MCF 10A (cell line): Measurements from ENCODE around the gene PSMB9. TPM values are rescaled to one million over a fixed set of nuclear protein-coding genes. Genes with fewer than 3 reads are reported as not detected.

ENCODE experiments used
- BruUV-seq: library from RNA; stranded (reverse); fragments of 400-500 nt; replicated peaks from 2 replicates; lab custom pipeline; 2021; lab: Mats Ljungman, UMichigan
- CTCF ChIA-PET: fragments of 300-600 bp; sonication (Branson Sonifier 250); formaldehyde crosslinking; extraction: SDS; loops from one replicate; lab custom pipeline; 2021; ENCODE audit warnings: antibody characterized with exemption, inconsistent platforms; lab: Yijun Ruan, JAX
- POLR2A ChIA-PET: fragments of 300-600, 350-650 bp; sonication (Branson Sonifier 250); formaldehyde crosslinking; extraction: SDS; loops from one replicate; lab custom pipeline; 2020; ENCODE audit warnings: antibody characterized with exemption, inconsistent platforms; lab: Yijun Ruan, JAX
- DNase-seq: peaks from one replicate; pipeline ENCODE4 v3.0.0-alpha.2; 2018; ENCODE audit not compliant: unreplicated experiment
- H3K27ac Mint-ChIP-seq: one replicate; pipeline ENCODE4 v1.8.0; 2022; ENCODE audit warnings: mild to moderate bottlenecking, low read depth, mixed read lengths; ENCODE audit not compliant: unreplicated experiment
- H3K27me3 Mint-ChIP-seq: one replicate; pipeline ENCODE4 v1.8.0; 2022; ENCODE audit warnings: mixed read lengths; ENCODE audit not compliant: insufficient read depth, unreplicated experiment
- H3K36me3 Mint-ChIP-seq: one replicate; pipeline ENCODE4 v1.8.0; 2022; ENCODE audit warnings: mild to moderate bottlenecking, moderate library complexity, mixed read lengths; ENCODE audit not compliant: insufficient read depth, unreplicated experiment
- H3K4me1 Mint-ChIP-seq: one replicate; pipeline ENCODE4 v1.8.0; 2022; ENCODE audit warnings: mixed read lengths; ENCODE audit not compliant: insufficient read depth, unreplicated experiment
- H3K4me3 Mint-ChIP-seq: one replicate; pipeline ENCODE4 v1.8.0; 2022; ENCODE audit warnings: mild to moderate bottlenecking, moderate library complexity, mixed read lengths; ENCODE audit not compliant: unreplicated experiment
- H3K9me3 Mint-ChIP-seq: one replicate; pipeline ENCODE4 v1.8.0; 2022; ENCODE audit warnings: mixed read lengths; ENCODE audit not compliant: unreplicated experiment
- intact Hi-C: fragments of 100-400 bp; cut with micrococcal nuclease; formaldehyde crosslinking; loops from 2 replicates; pipeline ENCODE4 v1.14.1; 2022
- total RNA-seq: library from RNA; stranded (reverse); gene quantifications from 2 replicates; pipeline ENCODE4 v1.2.3, GENCODE V29; 2022
- TF ChIP-seq, protein P1 (sequence below): fragments of 200-600 bp; IDR thresholded peaks from one replicate; pipeline ENCODE4 v1.8.0; 2022; ENCODE audit warnings: antibody characterized with exemption, mild to moderate bottlenecking; ENCODE audit not compliant: unreplicated experiment

The PSMB9 gene
- total RNA-seq, 1 experiment from 2014 or later: 3.5 TPM

DNA sequence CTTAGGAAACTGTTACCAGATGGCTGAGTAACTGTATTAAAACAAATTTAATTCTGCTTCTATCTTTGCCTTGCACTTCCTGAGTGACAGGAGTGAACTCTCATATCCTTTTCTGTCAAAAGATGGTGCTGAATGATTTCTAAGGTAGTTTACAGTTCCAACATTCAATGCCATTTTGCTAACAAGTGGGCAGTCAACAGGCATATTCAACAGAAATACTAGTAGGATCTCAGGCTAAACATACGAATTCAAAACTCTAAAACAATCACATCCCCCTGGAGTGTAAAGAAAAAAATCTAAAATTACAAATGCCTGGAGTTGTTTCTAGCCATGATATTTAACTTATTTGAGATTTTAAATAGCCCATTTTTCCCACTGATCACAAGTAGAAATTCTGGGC is 6.7 kb downstream of the PSMB9 start:
- H3K4me1 Mint-ChIP-seq: peaks cover 14% of the 10 kb centered on the region
- ChIA-PET CTCF (interaction anchor here (1.1 to 4.4 kb wide), 4 partner anchors 11 to 25 kb away, joined by 3 to 65 read pairs (median 3); partner anchors contain the start of gene TAP2), POLR2A (interaction anchor here (1.0 to 3.3 kb wide), 8 partner anchors 10 to 1091 kb away, joined by 3 to 16 read pairs (median 6); partner anchors contain the start of genes BRD2, PSMB8 and TAP2)
- DNase-seq: no peak
- peak overlapping the region; percentile 96 for H3K27ac Mint-ChIP-seq
- TF ChIP-seq, protein P1, sequence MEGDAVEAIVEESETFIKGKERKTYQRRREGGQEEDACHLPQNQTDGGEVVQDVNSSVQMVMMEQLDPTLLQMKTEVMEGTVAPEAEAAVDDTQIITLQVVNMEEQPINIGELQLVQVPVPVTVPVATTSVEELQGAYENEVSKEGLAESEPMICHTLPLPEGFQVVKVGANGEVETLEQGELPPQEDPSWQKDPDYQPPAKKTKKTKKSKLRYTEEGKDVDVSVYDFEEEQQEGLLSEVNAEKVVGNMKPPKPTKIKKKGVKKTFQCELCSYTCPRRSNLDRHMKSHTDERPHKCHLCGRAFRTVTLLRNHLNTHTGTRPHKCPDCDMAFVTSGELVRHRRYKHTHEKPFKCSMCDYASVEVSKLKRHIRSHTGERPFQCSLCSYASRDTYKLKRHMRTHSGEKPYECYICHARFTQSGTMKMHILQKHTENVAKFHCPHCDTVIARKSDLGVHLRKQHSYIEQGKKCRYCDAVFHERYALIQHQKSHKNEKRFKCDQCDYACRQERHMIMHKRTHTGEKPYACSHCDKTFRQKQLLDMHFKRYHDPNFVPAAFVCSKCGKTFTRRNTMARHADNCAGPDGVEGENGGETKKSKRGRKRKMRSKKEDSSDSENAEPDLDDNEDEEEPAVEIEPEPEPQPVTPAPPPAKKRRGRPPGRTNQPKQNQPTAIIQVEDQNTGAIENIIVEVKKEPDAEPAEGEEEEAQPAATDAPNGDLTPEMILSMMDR: no peak
- intact Hi-C loops: no loop called here
- H3K36me3 Mint-ChIP-seq: peaks cover 5% of the 10 kb centered on the region
- H3K4me3 Mint-ChIP-seq: no peak overlapping the region
- no peaks in the 10 kb centered on the region for H3K27me3 Mint-ChIP-seq
- no peaks in the 10 kb centered on the region for H3K9me3 Mint-ChIP-seq
- no TSS peak for BruUV-seq

DNA sequence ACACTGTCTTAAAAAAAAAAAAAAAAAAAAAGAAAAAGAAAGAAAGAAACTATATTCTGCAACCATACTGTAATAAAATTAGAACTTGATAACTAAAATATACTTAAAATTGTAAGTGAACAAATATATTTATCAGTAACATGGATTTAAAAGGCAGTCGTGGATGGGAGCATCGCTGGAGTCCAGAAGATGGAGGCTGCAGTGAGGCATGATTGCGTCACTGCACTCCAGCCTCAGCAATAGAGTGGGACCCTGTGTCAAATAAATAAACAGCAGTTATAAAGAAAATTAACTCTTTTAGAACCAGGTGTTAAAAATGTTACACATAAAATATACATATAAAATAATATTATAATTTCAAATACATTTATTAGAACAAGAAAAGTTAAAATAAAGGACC is 8.7 kb downstream of the PSMB9 start:
- no TSS peak for BruUV-seq
- Mint-ChIP-seq H3K36me3 (peaks cover 5% of the 10 kb centered on the region), H3K9me3 (no peaks in the 10 kb centered on the region), H3K4me3 (no peak overlapping the region), H3K27me3 (no peaks in the 10 kb centered on the region), H3K27ac (no peak overlapping the region), H3K4me1 (peaks cover 14% of the 10 kb centered on the region)
- TF ChIP-seq, protein P1: no peak
- no peak for DNase-seq
- intact Hi-C loops: no loop called here
- ChIA-PET POLR2A (interaction anchor here (2.2 to 3.3 kb wide), 2 partner anchors 24 to 25 kb away, joined by 12 to 16 read pairs; partner anchors contain the start of gene TAP2), CTCF (interaction anchor here (1.0 to 4.4 kb wide), 2 partner anchors 23 to 37 kb away, joined by 4 to 65 read pairs; partner anchors contain the start of gene TAP2)

DNA sequence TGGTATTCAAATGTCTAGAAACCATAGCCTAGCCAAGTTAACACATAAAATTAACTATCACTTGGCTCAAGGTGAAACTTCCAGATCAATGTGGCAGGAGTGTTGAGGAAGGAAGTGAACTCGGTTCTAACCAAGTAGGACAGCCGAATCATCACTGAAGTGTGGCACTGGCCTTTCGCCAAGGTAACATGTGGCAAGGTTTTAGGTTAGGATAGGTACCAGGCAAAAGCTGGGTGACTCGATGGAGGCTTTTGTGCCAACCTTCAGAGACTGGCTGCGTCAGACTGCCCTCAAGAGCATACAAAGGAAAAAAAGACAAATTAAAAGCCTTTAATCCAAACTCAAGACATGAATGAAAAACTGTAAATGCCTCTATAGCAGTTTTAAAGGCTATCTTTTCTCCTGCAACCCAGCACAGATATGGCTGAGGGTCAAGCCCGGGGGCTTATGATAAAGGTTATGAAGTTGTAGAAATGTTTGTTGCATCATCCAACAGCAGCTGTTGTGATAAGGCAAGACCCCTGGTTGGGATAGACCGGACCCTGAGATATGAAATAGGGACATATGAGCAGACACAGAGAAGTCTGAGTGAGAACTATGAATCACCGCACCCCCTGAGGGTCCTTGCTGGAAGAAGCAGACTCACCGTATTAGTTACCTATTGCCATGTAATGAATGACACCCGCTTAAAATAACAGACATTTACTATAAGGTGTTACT is 11.9 kb downstream of the PSMB9 start:
- H3K4me3 Mint-ChIP-seq: no peak overlapping the region
- BruUV-seq: no TSS peak
- TF ChIP-seq, protein P1: no peak
- intact Hi-C loops: loop anchor here (5.0 kb wide), 1 partner anchor 164 kb away; no protein-coding TSS in a partner anchor
- H3K27me3 Mint-ChIP-seq: peaks cover 18% of the 10 kb centered on the region
- no peak overlapping the region for H3K27ac Mint-ChIP-seq
- peaks cover 7% of the 10 kb centered on the region for H3K4me1 Mint-ChIP-seq
- ChIA-PET CTCF (interaction anchor here (0.7 to 4.1 kb wide), 4 partner anchors 12 to 39 kb away, joined by 3 to 42 read pairs (median 6); partner anchors contain the start of genes PSMB9, TAP1 and TAP2), POLR2A (no interaction called here)
- H3K9me3 Mint-ChIP-seq: no peaks in the 10 kb centered on the region
- no peak for DNase-seq
- no peaks in the 10 kb centered on the region for H3K36me3 Mint-ChIP-seq

DNA sequence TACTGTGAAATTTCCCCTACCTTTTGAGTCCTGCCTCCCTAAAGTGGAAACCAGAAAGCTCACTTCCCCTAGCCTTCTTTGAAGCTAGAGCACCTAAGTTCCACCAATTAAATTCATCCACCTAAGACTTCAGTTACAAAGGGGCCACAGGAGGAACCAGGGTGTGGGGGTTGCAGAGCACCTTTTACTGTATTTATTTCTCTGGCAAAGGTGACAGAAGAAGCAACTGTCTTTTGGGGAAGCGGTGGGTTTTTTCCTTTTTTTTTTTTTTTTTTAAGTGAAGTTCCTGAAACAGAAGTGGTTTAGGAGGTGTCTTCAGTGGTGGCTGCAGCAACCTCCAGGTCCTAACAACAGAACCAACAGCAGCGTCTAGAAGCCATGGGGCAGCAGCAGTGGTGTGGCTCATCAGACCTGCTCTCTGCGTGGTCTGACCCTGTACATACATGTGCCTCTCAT is 13.1 kb downstream of the PSMB9 start:
- TF ChIP-seq, protein P1: no peak
- ChIA-PET CTCF (interaction anchor here (0.8 to 8.1 kb wide), 13 partner anchors 9 to 453 kb away, joined by 3 to 109 read pairs (median 8); partner anchors contain the start of genes HLA-DMA, PSMB9, TAP1 and TAP2), POLR2A (interaction anchor here (0.6 to 5.3 kb wide), 6 partner anchors 13 to 652 kb away, joined by 3 to 70 read pairs (median 8); partner anchors contain the start of genes PSMB8, PSMB9 and TAP2)
- DNase-seq: no peak
- Mint-ChIP-seq H3K4me3 (no peak overlapping the region), H3K36me3 (no peaks in the 10 kb centered on the region), H3K4me1 (no peaks in the 10 kb centered on the region), H3K27ac (no peak overlapping the region), H3K27me3 (peaks cover 30% of the 10 kb centered on the region), H3K9me3 (no peaks in the 10 kb centered on the region)
- BruUV-seq: no TSS peak
- intact Hi-C loops: loop anchor here (5.0 kb wide), 1 partner anchor 165 kb away; no protein-coding TSS in a partner anchor
